ENCODE data around the gene SLFNL1. TPM values are rescaled to one million over a fixed set of nuclear protein-coding genes. Genes with fewer than 3 reads are reported as not detected.
A peak's percentile ranks its signal among the peaks of the same experiment; 100 is the strongest.

Gene SLFNL1
- total and polyA plus RNA-seq, 2 experiments from 2014 or later, result 0.14 to 0.29 TPM

- Mint-ChIP-seq H3K36me3 (ENCODE audit: low read depth) (peaks cover 6% of the 10 kb centered on the region; the same call in 2 of the 3 replicates), H3K27me3 (ENCODE audit: insufficient read depth, low read depth, poor library complexity) (no peaks in the 10 kb centered on the region), H3K27ac (no peak overlapping the region), H3K9me3 (no peaks in the 10 kb centered on the region), H3K4me3 (no peak overlapping the region), H3K4me1 (peaks cover 7% of the 10 kb centered on the region; the same call in 2 of the 3 replicates)
- no peak overlapping the region for H3K4me3 ChIP-seq
- H3K4me1 ChIP-seq (ENCODE audit: insufficient read depth), result no peaks in the 10 kb centered on the region; the same call in 1 of the 2 replicates
- H2AFZ ChIP-seq, result no peak overlapping the region
- no peak for TF ChIP-seq STAT1 (IDR thresholded peaks at IDR 0.05; ENCODE audit: unreplicated experiment)
- peak; percentile 34 to 51 for TF ChIP-seq CTCF (conservative IDR thresholded peaks at IDR 0.05; ENCODE audit: low read depth in 2 of 2)
- peak; percentile 52 for ATAC-seq
- peak; percentile 27 for DNase-seq (ENCODE audit: low spot score)
- H3K79me2 ChIP-seq (replicated peaks; ENCODE audit: insufficient read depth), result no peaks in the 10 kb centered on the region
- no peaks in the 10 kb centered on the region for H4K20me1 ChIP-seq (replicated peaks; ENCODE audit: insufficient read depth)
- H3K27me3 ChIP-seq (ENCODE audit: insufficient read depth), result no peaks in the 10 kb centered on the region
- no peaks in the 10 kb centered on the region for H3K36me3 ChIP-seq (ENCODE audit: insufficient read depth)
- H3K9me2 ChIP-seq (ENCODE audit: insufficient read depth), result no peaks in the 10 kb centered on the region
- no peak overlapping the region for H3K4me2 ChIP-seq
- no peak overlapping the region for H3K27ac ChIP-seq (ENCODE audit: low read depth)
- no peaks in the 10 kb centered on the region for H3F3A ChIP-seq (replicated peaks; ENCODE audit: low read depth)
Measured at GRCh38 chr1:41038110-41038509, 16.6 kb upstream of the SLFNL1 start.

GRCh38 chr1:41037116-41037903 lies 15.8 kb upstream of the SLFNL1 start:
- no peak overlapping the region for H3K4me3 ChIP-seq
- Mint-ChIP-seq H3K4me3 (no peak overlapping the region), H3K9me3 (no peaks in the 10 kb centered on the region), H3K27ac (no peak overlapping the region), H3K4me1 (peaks cover 7% of the 10 kb centered on the region; the same call in 2 of the 3 replicates), H3K27me3 (ENCODE audit: insufficient read depth, low read depth, poor library complexity) (no peaks in the 10 kb centered on the region), H3K36me3 (ENCODE audit: low read depth) (peaks cover 8% of the 10 kb centered on the region)
- H3K9me2 ChIP-seq (ENCODE audit: insufficient read depth), result no peaks in the 10 kb centered on the region
- H3K36me3 ChIP-seq (ENCODE audit: insufficient read depth), result no peaks in the 10 kb centered on the region
- no peak overlapping the region for H3K27ac ChIP-seq (ENCODE audit: low read depth)
- no peaks in the 10 kb centered on the region; the same call in 1 of the 2 replicates for H3K4me1 ChIP-seq (ENCODE audit: insufficient read depth)
- H3F3A ChIP-seq (replicated peaks; ENCODE audit: low read depth), result no peaks in the 10 kb centered on the region
- ATAC-seq (no peak), DNase-seq (ENCODE audit: low spot score) (no peak)
- no peaks in the 10 kb centered on the region for H3K27me3 ChIP-seq (ENCODE audit: insufficient read depth)
- no peaks in the 10 kb centered on the region for H3K79me2 ChIP-seq (replicated peaks; ENCODE audit: insufficient read depth)
- H3K4me2 ChIP-seq, result no peak overlapping the region
- no peaks in the 10 kb centered on the region for H4K20me1 ChIP-seq (replicated peaks; ENCODE audit: insufficient read depth)
- no peak overlapping the region for H2AFZ ChIP-seq
- TF ChIP-seq ZNF462 (CRISPR knock-in tag; IDR thresholded peaks at IDR 0.05) (no peak), ZNF331 (CRISPR knock-in tag; IDR thresholded peaks at IDR 0.05; ENCODE audit: low read depth) (no peak), EZH2 (IDR thresholded peaks at IDR 0.05; ENCODE audit: low read depth, unreplicated experiment) (no peak), POLR2AphosphoS5 (IDR thresholded peaks at IDR 0.05; ENCODE audit: low read depth) (no peak), ETS1 (IDR thresholded peaks at IDR 0.05) (no peak), NANOG (IDR thresholded peaks at IDR 0.05; ENCODE audit: borderline replicate concordance) (no peak), CTCF (conservative IDR thresholded peaks at IDR 0.05; ENCODE audit: low read depth in 2 of 2) (no peak), EZH2phosphoT487 (IDR thresholded peaks at IDR 0.05; ENCODE audit: unreplicated experiment) (no peak)

Measured in GM23338 (cell line).